Activated CD4-positive, alpha-beta T cell treated with anti-CD3 and anti-CD28 coated beads for 24 hours (primary cell): ENCODE measurements around the gene KPTN.

Experiments used
- DNase-seq, 2 donors: peaks; one replicate each; pipeline ENCODE4 v3.0.0-alpha.2; 2020; ENCODE audit warnings: low read depth in 2 of 2

Gene KPTN

GRCh38 chr19:47509170-47509847 lies 25.3 kb upstream of the KPTN start:
- no peak for DNase-seq

- DNase-seq, result no peak
These were observed 24.7 kb upstream of the KPTN start for GRCh38 chr19:47508721-47509120.

GRCh38 chr19:47507924-47508553 lies 24.0 kb upstream of the KPTN start:
- no peak for DNase-seq

- no peak for DNase-seq
These were observed 23.0 kb upstream of the KPTN start for GRCh38 chr19:47507012-47507411.

GRCh38 chr19:47506459-47506858 lies 22.4 kb upstream of the KPTN start:
- DNase-seq, result no peak

- no peak for DNase-seq
These were observed 21.5 kb upstream of the KPTN start for GRCh38 chr19:47505506-47505905.

GRCh38 chr19:47503826-47504150 lies 19.8 kb upstream of the KPTN start:
- no peak for DNase-seq

- no peak for DNase-seq
These were observed 19.3 kb upstream of the KPTN start for GRCh38 chr19:47503130-47503825.

- no peak for DNase-seq
These were observed 16.1 kb upstream of the KPTN start for GRCh38 chr19:47499863-47500830.

- no peak for DNase-seq
These were observed 15.4 kb upstream of the KPTN start for GRCh38 chr19:47499371-47499770.

GRCh38 chr19:47498561-47498960 lies 14.5 kb upstream of the KPTN start:
- no peak for DNase-seq

GRCh38 chr19:47497821-47498520 lies 14.0 kb upstream of the KPTN start:
- DNase-seq, result no peak

GRCh38 chr19:47497050-47497766 lies 13.2 kb upstream of the KPTN start:
- no peak for DNase-seq

- DNase-seq, result no peak
These were observed 11.7 kb upstream of the KPTN start for GRCh38 chr19:47495478-47496372.

GRCh38 chr19:47494729-47495128 lies 10.7 kb upstream of the KPTN start:
- no peak for DNase-seq

- DNase-seq, result no peak
These were observed 10.2 kb upstream of the KPTN start for GRCh38 chr19:47494211-47494547.

- no peak for DNase-seq
These were observed 9.6 kb upstream of the KPTN start for GRCh38 chr19:47493378-47494210.

- no peak for DNase-seq
These were observed 8.8 kb upstream of the KPTN start for GRCh38 chr19:47492571-47493377.
